IMR-90 (cell line): ENCODE results near the gene SASH1. TPM values are rescaled to one million over a fixed set of nuclear protein-coding genes. Genes with fewer than 3 reads are reported as not detected.
A peak's percentile ranks its signal among the peaks of the same experiment; 100 is the strongest.

Source experiments
- ATAC-seq: fragments of 200-7000 bp; cut with Tn5 transposase; 2 replicates; pipeline ENCODE4 v1.9.1; 2020; ENCODE audit warnings: low read depth, mild to moderate bottlenecking, moderate library complexity
- BruUV-seq: library from RNA; stranded (reverse); fragments of 400-500 nt; replicated peaks from 2 replicates; lab custom pipeline; 2021; lab: Mats Ljungman, UMichigan
- CTCF ChIA-PET: fragments of 300-600 bp; formaldehyde crosslinking; extraction: SDS; loops from one replicate; lab custom pipeline; 2021; ENCODE audit warnings: antibody characterized with exemption; lab: Yijun Ruan, JAX
- POLR2A ChIA-PET: fragments of 300-600 bp; sonication (Branson Sonifier 250); formaldehyde crosslinking; loops from one replicate; lab custom pipeline; 2022; ENCODE audit warnings: antibody characterized with exemption; ENCODE audit not compliant: unreplicated experiment; lab: Charles Lee
- DNase-seq: peaks from one replicate; pipeline ENCODE4 v3.0.0; 2013
- H2AFZ ChIP-seq: replicated peaks from 2 replicates; pipeline ENCODE3; 2013; ENCODE audit warnings: low read length, mild to moderate bottlenecking; ENCODE audit not compliant: poor library complexity
- H2AK5ac ChIP-seq: 2 replicates; pipeline ENCODE4 v1.6.1; 2013; ENCODE audit warnings: low read depth, low read length, inconsistent platforms
- H2AK9ac ChIP-seq: replicated peaks from 2 replicates; pipeline ENCODE3; 2013; ENCODE audit warnings: mild to moderate bottlenecking, low read depth, low read length, moderate library complexity; ENCODE audit not compliant: poor library complexity
- H2BK120ac ChIP-seq: 2 replicates; pipeline ENCODE4 v1.6.1; 2013; ENCODE audit warnings: low read depth, low read length, inconsistent platforms
- H2BK15ac ChIP-seq: 3 replicates; pipeline ENCODE4 v1.6.1; 2013; ENCODE audit warnings: low read depth, low read length, inconsistent platforms
- H2BK20ac ChIP-seq: 2 replicates; pipeline ENCODE4 v1.6.1; 2013; ENCODE audit warnings: low read depth, mild to moderate bottlenecking, inconsistent platforms, low read length, moderate library complexity
- H2BK5ac ChIP-seq: 2 replicates; pipeline ENCODE4 v1.6.1; 2013; ENCODE audit warnings: mild to moderate bottlenecking, low read depth, low read length, inconsistent platforms; ENCODE audit not compliant: poor library complexity, severe bottlenecking
- H3K14ac ChIP-seq: replicated peaks from 2 replicates; pipeline ENCODE4 v1.6.1; 2013; ENCODE audit warnings: low read depth, low read length, inconsistent platforms
- H3K18ac ChIP-seq: 2 replicates; pipeline ENCODE4 v1.6.1; 2013; ENCODE audit warnings: low read depth, low read length, control low read depth
- H3K23ac ChIP-seq: 2 replicates; pipeline ENCODE4 v1.6.1; 2013; ENCODE audit warnings: low read depth, low read length, inconsistent platforms
- H3K27ac ChIP-seq: 2 replicates; pipeline ENCODE4 v1.5.1; 2013; ENCODE audit warnings: mild to moderate bottlenecking, control low read depth, low read length; ENCODE audit not compliant: insufficient read depth
- H3K27me3 ChIP-seq: 2 replicates; pipeline ENCODE4 v1.6.1; 2013; ENCODE audit warnings: low read length; ENCODE audit not compliant: control insufficient read depth, insufficient read depth
- H3K36me3 ChIP-seq: 2 replicates; pipeline ENCODE4 v1.6.1; 2013; ENCODE audit warnings: low read length, mixed read lengths; ENCODE audit not compliant: control insufficient read depth, insufficient read depth
- H3K4ac ChIP-seq: 2 replicates; pipeline ENCODE4 v1.6.1; 2013; ENCODE audit warnings: low read depth, low read length, inconsistent platforms
- H3K4me1 ChIP-seq: 2 replicates; pipeline ENCODE4 v1.6.1; 2013; ENCODE audit warnings: low read length, mixed read lengths; ENCODE audit not compliant: control insufficient read depth, insufficient read depth
- H3K4me2 ChIP-seq: 2 replicates; pipeline ENCODE4 v1.6.1; 2013; ENCODE audit warnings: low read depth, mild to moderate bottlenecking, control low read depth, low read length, moderate library complexity
- H3K4me3 ChIP-seq: 2 replicates; pipeline ENCODE4 v1.5.1; 2013; ENCODE audit warnings: low read depth, mild to moderate bottlenecking, control low read depth, low read length, moderate library complexity; ENCODE audit not compliant: insufficient read depth
- H3K56ac ChIP-seq: 2 replicates; pipeline ENCODE4 v1.6.1; 2013; ENCODE audit warnings: low read length, inconsistent platforms; ENCODE audit not compliant: insufficient read depth; ENCODE audit errors: extremely low read depth
- H3K79me1 ChIP-seq, 2 experiments: 2 replicates each; pipeline ENCODE4 v1.6.1; 2013; ENCODE audit warnings: low read length in 2 of 2, inconsistent platforms in 1 of 2, low read depth in 1 of 2
- H3K9ac ChIP-seq: 2 replicates; pipeline ENCODE4 v1.6.1; 2013; ENCODE audit warnings: low read depth, low read length, control low read depth
- H3K9me1 ChIP-seq: 2 replicates; pipeline ENCODE4 v1.6.1; 2013; ENCODE audit warnings: low read length, inconsistent platforms; ENCODE audit not compliant: insufficient read depth
- H3K9me3 ChIP-seq: 2 replicates; pipeline ENCODE4 v1.6.1; 2013; ENCODE audit warnings: low read length; ENCODE audit not compliant: control insufficient read depth, insufficient read depth
- H4K20me1 ChIP-seq: 2 replicates; pipeline ENCODE4 v1.6.1; 2013; ENCODE audit warnings: low read length, inconsistent platforms; ENCODE audit not compliant: insufficient read depth
- H4K5ac ChIP-seq: 2 replicates; pipeline ENCODE4 v1.6.1; 2013; ENCODE audit warnings: mild to moderate bottlenecking, low read depth, low read length, control low read depth
- H4K8ac ChIP-seq, 2 experiments: 2 replicates each; pipeline ENCODE4 v1.6.1; 2013; ENCODE audit warnings: low read depth in 2 of 2, low read length in 2 of 2, control low read depth in 1 of 2, inconsistent platforms in 1 of 2
- H4K91ac ChIP-seq: 2 replicates; pipeline ENCODE4 v1.6.1; 2013; ENCODE audit warnings: low read depth, low read length, inconsistent platforms; ENCODE audit not compliant: insufficient read depth
- CEBPB ChIP-seq: IDR thresholded peaks from 2 replicates; pipeline ENCODE4 v1.6.1; 2012; ENCODE audit warnings: low read depth, low read length, improper control_type of control experiment
- MXI1 ChIP-seq: IDR thresholded peaks from 2 replicates; pipeline ENCODE4 v1.6.1; 2012; ENCODE audit warnings: low read depth, mild to moderate bottlenecking, low read length, moderate library complexity, borderline replicate concordance
- WGBS, 2 experiments: methylation state at CpG; one replicate each; pipeline versions ENCODE4 v1.1.5 to v1.1.7; 2013; ENCODE audit warnings: missing lambda C conversion rate in 2 of 2; ENCODE audit not compliant: insufficient read length in 1 of 2; ENCODE audit errors: extremely low coverage in 2 of 2; 5-methylcytosine and 5-hydroxymethylcytosine counted together
- dilution Hi-C: fragments of 300-500 bp; cut with HindIII; formaldehyde crosslinking; loops from one replicate; pipeline ENCODE4 v1.14.3; 2018; ENCODE audit warnings: low sequenced_read_pairs; ENCODE audit not compliant: unreplicated experiment
- in situ Hi-C: fragments of 300-500 bp; cut with MboI; formaldehyde crosslinking; loops from 3 replicates; pipeline ENCODE4 v1.14.3; 2019; ENCODE audit warnings: low sequenced_read_pairs, inconsistent platforms, mixed read lengths
- intact Hi-C: fragments of 100-400 bp; cut with micrococcal nuclease; formaldehyde crosslinking; loops from 2 replicates; pipeline ENCODE4 v1.10.0; 2022
- polyA plus RNA-seq, 3 experiments: library from polyadenylated mRNA; depleted of rRNA; stranded (reverse); fragments of >200 nt; gene quantifications; 2 replicates each; pipeline ENCODE4 v1.2.3, GENCODE V29; 2012; ENCODE audit warnings: low replicate concordance in 1 of 3
- total RNA-seq: library from RNA; depleted of rRNA; stranded (reverse); fragments of >200 nt; gene quantifications from 2 replicates; pipeline ENCODE4 v1.2.3, GENCODE V29; 2012

Gene SASH1
- total and polyA plus RNA-seq, 2 of the 4 experiments (the other 2 are of a cell fraction): 11.6 to 16.5 TPM

DNA sequence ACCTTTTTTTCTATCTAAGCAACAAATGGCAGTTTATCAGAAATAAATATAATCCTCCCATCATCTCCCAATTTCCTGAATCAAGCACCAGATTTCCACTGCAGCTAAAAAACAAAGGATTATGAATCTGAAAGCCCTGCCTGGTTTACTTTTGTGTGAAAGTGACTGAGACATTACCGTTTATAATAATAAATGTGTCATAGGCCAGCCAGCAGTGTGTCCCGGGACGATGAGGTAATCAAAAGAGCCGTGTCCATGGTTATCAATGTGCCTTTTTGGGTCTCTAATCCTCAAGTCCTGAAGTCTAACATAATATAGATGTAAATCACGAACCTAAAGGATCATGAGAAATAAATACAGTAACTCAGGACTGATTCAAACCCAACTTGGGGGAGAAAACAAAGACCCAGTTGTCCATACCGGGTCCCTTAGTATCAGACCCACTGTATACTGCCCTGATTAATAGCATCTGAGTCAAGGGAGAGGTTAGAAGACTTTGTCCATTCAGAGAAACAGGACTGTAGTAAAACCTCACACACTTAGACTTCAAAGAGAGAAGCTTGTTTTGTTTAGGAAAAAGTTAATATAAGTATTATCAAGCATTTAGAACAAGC lies 149.1 kb downstream of the SASH1 start:
- H3K4me3 ChIP-seq: no peak overlapping the region
- BruUV-seq: TSS peak; percentile 7
- no peaks in the 10 kb centered on the region for H3K9me1 ChIP-seq
- H4K5ac ChIP-seq: no peak overlapping the region
- no peak overlapping the region for H3K56ac ChIP-seq
- H3K27me3 ChIP-seq: no peaks in the 10 kb centered on the region
- WGBS, 2 experiments: no CpG with 5 or more reads among the region's 6 CpGs
- no peak overlapping the region for H3K9ac ChIP-seq
- H3K14ac ChIP-seq: no peak overlapping the region
- H3K23ac ChIP-seq: no peak overlapping the region
- H2BK120ac ChIP-seq: no peak overlapping the region
- peaks cover 4% of the 10 kb centered on the region; the same call in 1 of the 2 replicates for H3K4me1 ChIP-seq
- DNase-seq: peak; percentile 57
- in situ Hi-C loops (no loop called here), dilution Hi-C loops (no loop called here), intact Hi-C loops (no loop called here)
- H2AK5ac ChIP-seq: no peak overlapping the region
- H2BK5ac ChIP-seq: no peak overlapping the region
- ChIA-PET POLR2A (no interaction called here), CTCF (no interaction called here)
- no peaks in the 10 kb centered on the region for H4K20me1 ChIP-seq
- H2AFZ ChIP-seq: no peak overlapping the region
- peaks cover 8% of the 10 kb centered on the region for H3K36me3 ChIP-seq
- H3K79me1 ChIP-seq: peaks cover 13 to 21% of the 10 kb centered on the region in 2 experiments
- H4K91ac ChIP-seq: no peak overlapping the region
- H2BK20ac ChIP-seq: no peak overlapping the region
- no peak overlapping the region for H3K4ac ChIP-seq
- peak; percentile 53 for ATAC-seq
- no peak overlapping the region for H2BK15ac ChIP-seq
- H3K4me2 ChIP-seq: no peak overlapping the region
- H3K27ac ChIP-seq: no peak overlapping the region
- TF ChIP-seq CEBPB (0 out of 2 replicates have a peak, but pooled peaks have one; percentile 40), MXI1 (no peak)
- no peaks in the 10 kb centered on the region for H3K9me3 ChIP-seq
- H2AK9ac ChIP-seq: no peak overlapping the region
- no peak overlapping the region for H4K8ac ChIP-seq
- no peak overlapping the region for H3K18ac ChIP-seq
